Astrocyte (in vitro differentiated cells and primary cell): Measurements from ENCODE around the gene FAM53B. TPM values are rescaled to one million over a fixed set of nuclear protein-coding genes. Genes with fewer than 3 reads are reported as not detected.

ENCODE experiments used
- DNase-seq: peaks from one replicate; pipeline ENCODE4 v3.0.0-alpha.2; 2010; ENCODE audit warnings: low read depth
- FAIRE-seq: peaks from 2 replicates; lab custom pipeline; 2011; peaks lifted over from hg19 to GRCh38; lab: Jason Lieb, UNC
- H2AFZ ChIP-seq: 2 replicates; pipeline ENCODE4 v1.6.0; 2012; ENCODE audit warnings: low read depth, low read length, inconsistent platforms
- H3K27ac ChIP-seq: 2 replicates; pipeline ENCODE4 v1.5.1; 2011; ENCODE audit warnings: low read depth, low read length, inconsistent platforms
- H3K27me3 ChIP-seq: 2 replicates; pipeline ENCODE4 v1.6.0; 2011; ENCODE audit warnings: low read length, inconsistent platforms; ENCODE audit not compliant: insufficient read depth
- H3K36me3 ChIP-seq: 2 replicates; pipeline ENCODE4 v1.5.1; 2011; ENCODE audit warnings: low read length, inconsistent platforms; ENCODE audit not compliant: insufficient read depth
- H3K4me1 ChIP-seq: 2 replicates; pipeline ENCODE4 v1.5.1; 2011; ENCODE audit warnings: low read length, inconsistent platforms; ENCODE audit not compliant: insufficient read depth
- H3K4me2 ChIP-seq: 2 replicates; pipeline ENCODE4 v1.6.0; 2012; ENCODE audit warnings: low read length, inconsistent platforms
- H3K4me3 ChIP-seq: 2 replicates; pipeline ENCODE4 v1.5.1; 2011; ENCODE audit warnings: low read depth, mild to moderate bottlenecking, low read length, inconsistent platforms; ENCODE audit not compliant: insufficient read depth
- H3K79me2 ChIP-seq: 2 replicates; pipeline ENCODE4 v1.6.0; 2012; ENCODE audit warnings: mild to moderate bottlenecking, low read length, inconsistent platforms; ENCODE audit not compliant: insufficient read depth
- H3K9ac ChIP-seq: 2 replicates; pipeline ENCODE4 v1.6.0; 2012; ENCODE audit warnings: mild to moderate bottlenecking, low read length, inconsistent platforms
- H3K9me3 ChIP-seq: 2 replicates; pipeline ENCODE4 v1.5.1; 2012; ENCODE audit warnings: low read depth, mild to moderate bottlenecking, low read length, inconsistent platforms; ENCODE audit not compliant: insufficient read depth
- H4K20me1 ChIP-seq: 2 replicates; pipeline ENCODE4 v1.6.0; 2012; ENCODE audit warnings: low read length, inconsistent platforms; ENCODE audit not compliant: insufficient read depth
- H3K27ac Mint-ChIP-seq: one replicate; pipeline ENCODE4 v1.8.0; 2021; ENCODE audit warnings: mild to moderate bottlenecking, mixed read lengths; ENCODE audit not compliant: unreplicated experiment
- H3K27me3 Mint-ChIP-seq: one replicate; pipeline ENCODE4 v1.8.0; 2021; ENCODE audit warnings: low read depth, mixed read lengths; ENCODE audit not compliant: unreplicated experiment
- H3K36me3 Mint-ChIP-seq: one replicate; pipeline ENCODE4 v1.8.0; 2021; ENCODE audit warnings: low read depth, mixed read lengths; ENCODE audit not compliant: unreplicated experiment
- H3K4me1 Mint-ChIP-seq: one replicate; pipeline ENCODE4 v1.8.0; 2021; ENCODE audit warnings: low read depth, mixed read lengths; ENCODE audit not compliant: unreplicated experiment
- H3K4me3 Mint-ChIP-seq: one replicate; pipeline ENCODE4 v1.8.0; 2021; ENCODE audit warnings: mild to moderate bottlenecking, moderate library complexity, mixed read lengths; ENCODE audit not compliant: unreplicated experiment
- H3K9me3 Mint-ChIP-seq: one replicate; pipeline ENCODE4 v1.8.0; 2021; ENCODE audit warnings: mild to moderate bottlenecking, mixed read lengths; ENCODE audit not compliant: unreplicated experiment
- EZH2 ChIP-seq: IDR thresholded peaks from 2 replicates; pipeline ENCODE4 v1.6.1; 2012; ENCODE audit warnings: mild to moderate bottlenecking, low read length, inconsistent platforms; ENCODE audit not compliant: insufficient read depth
- total RNA-seq: library from RNA; stranded (reverse); gene quantifications from 2 replicates; pipeline ENCODE4 v1.2.1, GENCODE V29; 2021
- TF ChIP-seq, protein P1 (sequence below): IDR thresholded peaks from 2 replicates; pipeline ENCODE4 v1.5.1; 2011; ENCODE audit warnings: low read depth, mild to moderate bottlenecking, inconsistent platforms, low read length, moderate library complexity; ENCODE audit not compliant: insufficient read depth

Gene FAM53B
- total RNA-seq, 1 donor from 2014 or later: 12.9 TPM

DNA sequence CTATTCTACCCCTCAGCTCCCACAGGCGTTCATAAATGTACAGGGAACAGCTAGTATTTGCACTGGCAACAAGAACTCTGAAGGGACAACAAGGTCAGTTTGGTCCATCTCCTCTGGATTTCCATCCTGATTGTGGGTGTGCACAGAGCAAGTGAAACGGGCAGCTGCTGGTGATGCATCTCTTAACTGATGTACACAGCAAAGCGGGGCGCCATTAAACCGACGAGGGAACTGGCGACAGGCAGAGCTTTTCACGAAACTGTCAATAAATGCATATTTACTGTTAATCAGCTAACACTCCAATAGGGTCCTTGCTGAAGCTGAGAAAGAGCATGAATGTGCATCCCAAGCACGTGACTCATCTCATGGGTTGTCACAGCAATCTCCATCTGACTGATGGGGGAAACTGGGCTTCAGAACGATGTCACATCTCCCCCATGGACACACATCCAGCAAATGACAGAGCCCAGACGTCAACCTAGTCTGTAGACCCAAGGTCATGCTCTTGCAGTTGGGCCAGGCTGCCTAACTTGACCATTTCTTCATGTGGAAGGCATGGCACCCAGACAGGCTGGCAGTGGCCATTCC is 54.2 kb downstream of the FAM53B start:
- Mint-ChIP-seq H3K36me3 (peaks cover 24% of the 10 kb centered on the region), H3K27me3 (no peaks in the 10 kb centered on the region)
- FAIRE-seq: no peak

GRCh38 chr10:124688889-124689670 is 55.1 kb downstream of the FAM53B start:
- FAIRE-seq: no peak
- peaks cover 30% of the 10 kb centered on the region for H4K20me1 ChIP-seq
- Mint-ChIP-seq H3K4me1 (peaks cover 12% of the 10 kb centered on the region), H3K36me3 (peaks cover 17% of the 10 kb centered on the region), H3K27me3 (no peaks in the 10 kb centered on the region), H3K27ac (peak overlapping the region; percentile 26), H3K9me3 (no peaks in the 10 kb centered on the region), H3K4me3 (no peak overlapping the region)
- H3K4me3 ChIP-seq: no peak overlapping the region
- no peak overlapping the region for H3K9ac ChIP-seq
- TF ChIP-seq, protein P1, sequence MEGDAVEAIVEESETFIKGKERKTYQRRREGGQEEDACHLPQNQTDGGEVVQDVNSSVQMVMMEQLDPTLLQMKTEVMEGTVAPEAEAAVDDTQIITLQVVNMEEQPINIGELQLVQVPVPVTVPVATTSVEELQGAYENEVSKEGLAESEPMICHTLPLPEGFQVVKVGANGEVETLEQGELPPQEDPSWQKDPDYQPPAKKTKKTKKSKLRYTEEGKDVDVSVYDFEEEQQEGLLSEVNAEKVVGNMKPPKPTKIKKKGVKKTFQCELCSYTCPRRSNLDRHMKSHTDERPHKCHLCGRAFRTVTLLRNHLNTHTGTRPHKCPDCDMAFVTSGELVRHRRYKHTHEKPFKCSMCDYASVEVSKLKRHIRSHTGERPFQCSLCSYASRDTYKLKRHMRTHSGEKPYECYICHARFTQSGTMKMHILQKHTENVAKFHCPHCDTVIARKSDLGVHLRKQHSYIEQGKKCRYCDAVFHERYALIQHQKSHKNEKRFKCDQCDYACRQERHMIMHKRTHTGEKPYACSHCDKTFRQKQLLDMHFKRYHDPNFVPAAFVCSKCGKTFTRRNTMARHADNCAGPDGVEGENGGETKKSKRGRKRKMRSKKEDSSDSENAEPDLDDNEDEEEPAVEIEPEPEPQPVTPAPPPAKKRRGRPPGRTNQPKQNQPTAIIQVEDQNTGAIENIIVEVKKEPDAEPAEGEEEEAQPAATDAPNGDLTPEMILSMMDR: no peak
- no peak for TF ChIP-seq EZH2
- no peak overlapping the region for H3K4me2 ChIP-seq
- no peaks in the 10 kb centered on the region for H3K36me3 ChIP-seq
- no peak overlapping the region for H3K27ac ChIP-seq
- no peaks in the 10 kb centered on the region for H3K9me3 ChIP-seq
- no peak for DNase-seq
- no peaks in the 10 kb centered on the region for H3K79me2 ChIP-seq
- no peaks in the 10 kb centered on the region for H3K4me1 ChIP-seq
- H2AFZ ChIP-seq: no peak overlapping the region
- no peaks in the 10 kb centered on the region for H3K27me3 ChIP-seq

More for the DNA sequence above, 54.2 kb downstream of the FAM53B start:
- H3K4me3 ChIP-seq: no peak overlapping the region
- Mint-ChIP-seq H3K4me3 (no peak overlapping the region), H3K27ac (no peak overlapping the region), H3K4me1 (peaks cover 12% of the 10 kb centered on the region), H3K9me3 (no peaks in the 10 kb centered on the region)
- no peak overlapping the region for H3K9ac ChIP-seq
- no peak overlapping the region for H2AFZ ChIP-seq
- H3K4me2 ChIP-seq: no peak overlapping the region
- no peaks in the 10 kb centered on the region for H3K9me3 ChIP-seq
- peaks cover 2% of the 10 kb centered on the region for H3K36me3 ChIP-seq
- H3K27me3 ChIP-seq: no peaks in the 10 kb centered on the region
- TF ChIP-seq, protein P1: no peak
- no peak for TF ChIP-seq EZH2
- no peak for DNase-seq
- no peaks in the 10 kb centered on the region for H3K79me2 ChIP-seq
- H4K20me1 ChIP-seq: peaks cover 30% of the 10 kb centered on the region
- H3K27ac ChIP-seq: no peak overlapping the region
- H3K4me1 ChIP-seq: no peaks in the 10 kb centered on the region

DNA sequence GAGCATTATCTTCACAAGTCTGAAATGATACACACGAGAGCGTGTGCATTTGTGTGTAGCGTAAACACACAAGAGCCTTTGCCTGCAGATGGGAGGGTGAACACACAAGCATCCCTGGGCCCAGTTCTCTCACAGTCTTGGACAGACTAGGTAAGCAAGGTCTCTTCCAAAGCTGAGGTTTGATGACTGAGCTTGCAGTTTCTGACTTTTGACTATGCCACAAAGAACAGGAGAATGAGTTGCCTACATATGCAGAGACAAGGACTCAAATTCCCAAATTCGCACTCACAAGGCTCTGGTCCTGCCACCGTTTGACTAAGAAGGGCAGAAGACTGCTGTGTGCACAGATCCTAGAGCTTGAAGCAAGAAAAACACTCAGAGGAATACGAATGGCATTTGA is 55.8 kb downstream of the FAM53B start:
- Histone ChIP-seq H3K4me2 (no peak overlapping the region), H3K4me1 (no peaks in the 10 kb centered on the region), H4K20me1 (peaks cover 30% of the 10 kb centered on the region), H3K4me3 (no peak overlapping the region), H3K27me3 (no peaks in the 10 kb centered on the region), H3K36me3 (no peaks in the 10 kb centered on the region), H3K79me2 (no peaks in the 10 kb centered on the region), H3K9me3 (no peaks in the 10 kb centered on the region), H3K9ac (no peak overlapping the region), H2AFZ (no peak overlapping the region), H3K27ac (no peak overlapping the region)
- Mint-ChIP-seq H3K4me1 (peaks cover 12% of the 10 kb centered on the region), H3K9me3 (no peaks in the 10 kb centered on the region), H3K27ac (no peak overlapping the region), H3K27me3 (no peaks in the 10 kb centered on the region), H3K4me3 (no peak overlapping the region), H3K36me3 (peaks cover 11% of the 10 kb centered on the region)
- no peak for DNase-seq
- no peak for FAIRE-seq
- no peak for TF ChIP-seq EZH2
- TF ChIP-seq, protein P1: no peak
